Smooth muscle cell (in vitro differentiated cells): Measurements from ENCODE around the gene KIAA0930. TPM values are rescaled to one million over a fixed set of nuclear protein-coding genes. Genes with fewer than 3 reads are reported as not detected.

ENCODE experiments used
- DNase-seq: peaks from one replicate; lab custom pipeline; 2025; ENCODE audit not compliant: unreplicated experiment; lab: John Stamatoyannopoulos, UW
- H2AFZ ChIP-seq: fragments of 200-600 bp; sonication (generic); 2 replicates; pipeline ENCODE4 v1.6.0; 2016; ENCODE audit warnings: antibody characterized with exemption, low read depth, mild to moderate bottlenecking
- H3F3A ChIP-seq: fragments of 200-600 bp; sonication (generic); 2 replicates; pipeline ENCODE4 v1.6.0; 2017; ENCODE audit warnings: antibody characterized with exemption, low read depth
- H3K27ac ChIP-seq: fragments of 200-600 bp; sonication (generic); 2 replicates; pipeline ENCODE4 v1.5.1; 2016; ENCODE audit warnings: low read depth, mild to moderate bottlenecking
- H3K27me3 ChIP-seq: fragments of 200-600 bp; sonication (generic); 2 replicates; pipeline ENCODE4 v1.6.1; 2016; ENCODE audit warnings: low read depth, mild to moderate bottlenecking
- H3K36me3 ChIP-seq: fragments of 200-600 bp; sonication (generic); 2 replicates; pipeline ENCODE4 v1.5.1; 2016; ENCODE audit warnings: low read depth
- H3K4me1 ChIP-seq: fragments of 200-600 bp; sonication (generic); 2 replicates; pipeline ENCODE4 v1.5.1; 2016; ENCODE audit warnings: low read depth
- H3K4me2 ChIP-seq: fragments of 200-600 bp; sonication (generic); 2 replicates; pipeline ENCODE4 v1.6.0; 2016; ENCODE audit warnings: mild to moderate bottlenecking
- H3K4me3 ChIP-seq: fragments of 200-600 bp; sonication (generic); 2 replicates; pipeline ENCODE4 v1.5.1; 2016; ENCODE audit warnings: mild to moderate bottlenecking
- H3K79me2 ChIP-seq: fragments of 200-600 bp; sonication (generic); 2 replicates; pipeline ENCODE4 v1.6.0; 2016; ENCODE audit warnings: low read depth, mild to moderate bottlenecking
- H3K9ac ChIP-seq: fragments of 200-600 bp; sonication (generic); 2 replicates; pipeline ENCODE4 v1.6.0; 2016; ENCODE audit warnings: low read depth
- H3K9me3 ChIP-seq: fragments of 200-600 bp; sonication (generic); replicated peaks from 2 replicates; pipeline ENCODE4 v1.5.1; 2016; ENCODE audit warnings: low read depth
- H4K20me1 ChIP-seq: fragments of 200-600 bp; sonication (generic); 2 replicates; pipeline ENCODE4 v1.6.0; 2016; ENCODE audit warnings: low read depth
- WGBS: methylation state at CpG from one replicate; pipeline ENCODE4 v1.1.7; 2016; ENCODE audit warnings: low lambda C conversion rate; 5-methylcytosine and 5-hydroxymethylcytosine counted together
- polyA plus RNA-seq: library from polyadenylated mRNA; unstranded; fragments of >200 nt; fragmentation: Nextera tagmentation; extraction: Ambion mirVana; gene quantifications from 2 replicates; pipeline ENCODE4 v1.2.1, GENCODE V29; 2016
- total RNA-seq: library from RNA; depleted of rRNA; stranded (reverse); fragments of >200 nt; gene quantifications from 2 replicates; pipeline ENCODE4 v1.2.3, GENCODE V29; 2014
- TF ChIP-seq, protein P1 (sequence below): fragments of 200-600 bp; sonication (generic); IDR thresholded peaks from 2 replicates; pipeline ENCODE4 v1.5.1; 2017; ENCODE audit warnings: borderline replicate concordance, mild to moderate bottlenecking, antibody characterized with exemption; ENCODE audit not compliant: insufficient read depth, poor library complexity, severe bottlenecking

Gene KIAA0930
- total and polyA plus RNA-seq, 2 experiments from 2014 or later, result 37.6 to 44.8 TPM

DNA sequence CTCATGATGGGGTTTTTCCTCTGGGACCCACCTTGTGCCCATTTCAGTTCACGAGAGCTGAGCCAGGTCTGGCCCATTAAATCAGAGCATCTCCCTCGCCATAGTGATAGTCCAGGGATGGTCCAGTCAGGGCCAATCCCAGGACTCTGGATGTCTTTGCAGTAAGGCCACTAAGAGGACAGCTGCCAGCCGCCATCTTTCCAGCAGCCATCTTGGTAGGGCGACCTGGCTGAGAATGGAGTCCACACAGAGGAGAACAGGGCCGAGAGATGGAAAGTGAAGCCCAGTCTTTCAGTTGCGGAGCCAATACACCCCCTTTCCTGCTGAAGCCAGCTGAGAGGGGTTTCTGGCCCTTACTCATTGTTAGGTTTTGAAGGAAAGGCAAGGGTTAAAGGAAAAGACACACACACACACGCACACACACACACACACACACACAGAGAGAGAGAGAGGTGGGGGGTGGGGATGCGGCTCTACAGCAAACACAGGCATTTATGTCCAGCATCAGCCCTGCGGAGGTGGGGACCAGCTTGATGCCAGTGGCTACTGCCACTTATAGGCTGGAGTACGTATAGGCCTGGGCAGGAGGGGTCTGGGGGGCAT is 12.4 kb upstream of the KIAA0930 start:
- Histone ChIP-seq H3F3A (peaks cover 2% of the 10 kb centered on the region), H4K20me1 (no peaks in the 10 kb centered on the region), H3K9me3 (no peaks in the 10 kb centered on the region), H3K27ac (no peak overlapping the region), H3K4me2 (no peak overlapping the region), H3K4me1 (no peaks in the 10 kb centered on the region), H3K4me3 (no peak overlapping the region), H3K9ac (no peak overlapping the region), H2AFZ (no peak overlapping the region), H3K27me3 (no peaks in the 10 kb centered on the region), H3K36me3 (no peaks in the 10 kb centered on the region), H3K79me2 (no peaks in the 10 kb centered on the region)
- TF ChIP-seq, protein P1, sequence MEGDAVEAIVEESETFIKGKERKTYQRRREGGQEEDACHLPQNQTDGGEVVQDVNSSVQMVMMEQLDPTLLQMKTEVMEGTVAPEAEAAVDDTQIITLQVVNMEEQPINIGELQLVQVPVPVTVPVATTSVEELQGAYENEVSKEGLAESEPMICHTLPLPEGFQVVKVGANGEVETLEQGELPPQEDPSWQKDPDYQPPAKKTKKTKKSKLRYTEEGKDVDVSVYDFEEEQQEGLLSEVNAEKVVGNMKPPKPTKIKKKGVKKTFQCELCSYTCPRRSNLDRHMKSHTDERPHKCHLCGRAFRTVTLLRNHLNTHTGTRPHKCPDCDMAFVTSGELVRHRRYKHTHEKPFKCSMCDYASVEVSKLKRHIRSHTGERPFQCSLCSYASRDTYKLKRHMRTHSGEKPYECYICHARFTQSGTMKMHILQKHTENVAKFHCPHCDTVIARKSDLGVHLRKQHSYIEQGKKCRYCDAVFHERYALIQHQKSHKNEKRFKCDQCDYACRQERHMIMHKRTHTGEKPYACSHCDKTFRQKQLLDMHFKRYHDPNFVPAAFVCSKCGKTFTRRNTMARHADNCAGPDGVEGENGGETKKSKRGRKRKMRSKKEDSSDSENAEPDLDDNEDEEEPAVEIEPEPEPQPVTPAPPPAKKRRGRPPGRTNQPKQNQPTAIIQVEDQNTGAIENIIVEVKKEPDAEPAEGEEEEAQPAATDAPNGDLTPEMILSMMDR, result no peak
- WGBS, result 83% methylated on average over 10 of the region's 10 CpGs
- no peak for DNase-seq

DNA sequence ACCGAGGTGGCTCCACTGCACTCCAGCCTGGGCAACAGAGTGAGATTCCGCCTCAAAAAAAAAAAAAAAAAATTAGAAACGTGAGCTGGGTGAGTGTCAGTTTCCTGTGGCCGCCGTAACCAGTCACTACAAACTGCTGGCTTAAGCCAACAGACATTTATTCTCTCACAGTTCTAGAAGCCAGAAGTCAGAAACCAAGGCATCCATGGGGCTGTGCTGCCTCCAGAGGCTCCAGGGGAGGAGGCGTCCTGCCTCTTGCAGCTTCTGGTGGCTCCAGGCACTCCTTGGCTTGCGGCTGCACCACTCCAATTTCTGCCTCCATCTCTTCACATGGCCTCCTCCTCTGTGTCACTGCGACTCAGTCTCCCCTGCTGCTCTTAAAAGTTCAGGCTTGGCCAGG is 11.1 kb upstream of the KIAA0930 start:
- 96% methylated on average over 8 of the region's 8 CpGs for WGBS
- Histone ChIP-seq H3K79me2 (no peaks in the 10 kb centered on the region), H3K36me3 (no peaks in the 10 kb centered on the region), H3K9ac (no peak overlapping the region), H2AFZ (no peak overlapping the region), H3K9me3 (no peaks in the 10 kb centered on the region), H3K4me3 (no peak overlapping the region), H3F3A (peaks cover 6% of the 10 kb centered on the region), H3K27me3 (no peaks in the 10 kb centered on the region), H3K4me2 (no peak overlapping the region), H3K27ac (no peak overlapping the region), H4K20me1 (no peaks in the 10 kb centered on the region), H3K4me1 (no peaks in the 10 kb centered on the region)
- no peak for DNase-seq
- TF ChIP-seq, protein P1, result no peak

DNA sequence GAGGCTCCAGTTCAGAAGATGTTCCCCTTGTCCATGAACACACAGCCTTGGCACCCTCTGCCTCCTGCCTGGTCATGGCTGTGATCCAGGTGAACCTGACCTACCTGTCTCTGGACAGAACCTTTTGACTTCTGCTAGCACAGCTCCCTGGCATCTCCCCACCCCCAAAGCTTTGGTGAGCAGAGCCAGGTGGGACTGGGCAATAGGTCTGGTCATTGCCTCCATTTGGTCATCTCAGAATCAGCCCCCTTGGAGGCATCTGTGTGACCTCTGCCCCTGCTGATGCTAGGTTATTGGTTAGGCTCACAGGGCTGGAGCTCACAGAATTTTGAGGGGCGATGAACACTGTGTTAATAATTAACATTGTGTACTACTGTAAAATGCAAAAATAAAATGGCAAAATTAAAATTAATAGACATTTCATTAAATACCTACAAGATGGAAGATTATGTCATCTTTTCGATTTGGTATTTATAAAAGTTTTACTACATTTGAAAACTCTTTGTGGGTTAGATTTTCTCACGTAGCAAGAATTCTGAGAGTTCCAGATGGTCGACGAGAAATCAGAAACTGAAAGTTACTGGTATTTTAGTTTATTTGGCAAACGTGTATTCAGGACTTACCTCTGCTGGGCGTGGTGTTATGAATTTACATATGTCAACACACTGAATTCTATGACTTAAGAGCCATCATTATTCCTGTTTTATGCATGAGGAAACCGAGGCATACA is 8.3 kb upstream of the KIAA0930 start:
- no peaks in the 10 kb centered on the region for H3K36me3 ChIP-seq
- TF ChIP-seq, protein P1, result no peak
- WGBS, result 89% methylated on average over 8 of the region's 8 CpGs
- H3K9me3 ChIP-seq, result no peaks in the 10 kb centered on the region
- peaks cover 17% of the 10 kb centered on the region for H3F3A ChIP-seq
- no peak overlapping the region for H3K4me3 ChIP-seq
- H3K4me2 ChIP-seq, result no peak overlapping the region
- H3K27me3 ChIP-seq, result no peaks in the 10 kb centered on the region
- no peak overlapping the region for H2AFZ ChIP-seq
- no peaks in the 10 kb centered on the region for H4K20me1 ChIP-seq
- H3K4me1 ChIP-seq, result no peaks in the 10 kb centered on the region
- no peaks in the 10 kb centered on the region for H3K79me2 ChIP-seq
- H3K27ac ChIP-seq, result no peak overlapping the region
- no peak for DNase-seq
- no peak overlapping the region for H3K9ac ChIP-seq
